ENCODE data around the gene TEAD1.

The TEAD1 gene

GRCh38 chr11:12784445-12784844 lies 110.2 kb downstream of the TEAD1 start:
- Histone ChIP-seq H3K9me3 (replicated peaks in 1 of 11) (no peaks in the 10 kb centered on the region), H4K20me1 (no peaks in the 10 kb centered on the region), H3K4me1 (no peaks in the 10 kb centered on the region), H3K27ac (no peak overlapping the region), H3K36me3 (no peaks in the 10 kb centered on the region), H3K9ac (no peak overlapping the region), H3K4me3 (no peak overlapping the region), H3K27me3 (no peaks in the 10 kb centered on the region; a peak in 1 of 22 replicates), H3K4me2 (no peak overlapping the region)
- no peak for TF ChIP-seq Cebpa-rat (IDR thresholded peaks at IDR 0.05)

DNA sequence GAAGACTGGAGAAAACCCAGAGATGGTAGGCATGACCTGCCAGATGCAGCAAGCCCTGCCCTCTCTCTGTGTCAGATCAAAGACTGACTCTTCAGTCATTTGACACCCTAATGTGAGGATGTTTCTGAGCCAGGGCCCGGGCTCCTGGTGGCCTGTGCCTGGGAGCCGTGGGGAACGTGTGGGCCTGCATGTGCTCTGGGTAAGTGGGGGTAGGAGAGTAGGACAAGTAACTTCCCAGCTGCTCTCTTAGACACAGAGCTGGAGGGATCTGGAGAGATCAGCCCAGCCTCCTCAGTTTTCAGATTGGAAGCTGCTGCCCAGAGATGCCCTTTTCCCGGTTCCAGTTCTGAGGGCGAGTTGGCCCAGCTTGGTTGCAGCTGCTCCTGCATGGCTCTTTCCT lies 110.8 kb downstream of the TEAD1 start:
- no peak for TF ChIP-seq Cebpa-rat (IDR thresholded peaks at IDR 0.05)
- H3K4me1 ChIP-seq: no peaks in the 10 kb centered on the region

DNA sequence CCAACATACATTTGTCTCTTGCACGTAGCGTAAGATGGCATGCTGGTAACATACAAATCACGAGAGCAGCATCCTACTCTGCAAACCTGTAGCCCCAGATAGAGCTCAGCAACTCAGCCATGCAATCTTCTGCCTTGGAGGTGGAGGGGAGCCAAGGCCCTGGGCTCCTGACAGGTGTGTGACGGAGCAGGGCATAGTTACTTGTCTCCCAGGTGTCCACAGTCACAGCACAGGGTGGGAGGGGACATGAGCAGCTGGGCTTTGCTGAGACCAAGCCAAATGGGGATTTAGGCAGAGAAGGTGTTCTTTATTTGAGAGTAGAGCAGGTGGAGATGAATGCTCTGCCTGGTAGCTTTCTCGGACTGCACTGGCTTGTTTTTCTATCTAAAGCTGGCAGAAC lies 111.7 kb downstream of the TEAD1 start:
- no peaks in the 10 kb centered on the region for H3K4me1 ChIP-seq
- H3K27ac ChIP-seq: no peak overlapping the region
- H3K4me3 ChIP-seq: no peak overlapping the region
- H3K9me3 ChIP-seq (replicated peaks in 1 of 11): 0 out of 22 replicates have a peak, but pooled peaks cover 0 to 2% (median 0%) of the 10 kb centered on the region in 11 experiments
- no peak for TF ChIP-seq Cebpa-rat (IDR thresholded peaks at IDR 0.05)
- H4K20me1 ChIP-seq: no peaks in the 10 kb centered on the region
- no peak overlapping the region for H3K9ac ChIP-seq
- H3K36me3 ChIP-seq: no peaks in the 10 kb centered on the region
- H3K4me2 ChIP-seq: no peak overlapping the region
- no peaks in the 10 kb centered on the region; a peak in 1 of 22 replicates for H3K27me3 ChIP-seq

More for the DNA sequence above, 110.8 kb downstream of the TEAD1 start:
- no peaks in the 10 kb centered on the region; a peak in 1 of 22 replicates for H3K27me3 ChIP-seq
- no peaks in the 10 kb centered on the region for H3K36me3 ChIP-seq
- H3K4me2 ChIP-seq: no peak overlapping the region
- H4K20me1 ChIP-seq: no peaks in the 10 kb centered on the region
- H3K9ac ChIP-seq: no peak overlapping the region
- no peak overlapping the region for H3K27ac ChIP-seq
- no peak overlapping the region for H3K4me3 ChIP-seq
- no peaks in the 10 kb centered on the region for H3K9me3 ChIP-seq (replicated peaks in 1 of 11)

- no peaks in the 10 kb centered on the region for H4K20me1 ChIP-seq
- H3K4me1 ChIP-seq: no peaks in the 10 kb centered on the region
- H3K4me2 ChIP-seq: no peak overlapping the region
- no peak overlapping the region for H3K9ac ChIP-seq
- no peak overlapping the region for H3K4me3 ChIP-seq
- H3K27ac ChIP-seq: no peak overlapping the region
- H3K36me3 ChIP-seq: no peaks in the 10 kb centered on the region
- H3K9me3 ChIP-seq (replicated peaks in 1 of 11): 0 out of 22 replicates have a peak, but pooled peaks cover 0 to 3% (median 0%) of the 10 kb centered on the region in 11 experiments
- no peak for TF ChIP-seq Cebpa-rat (IDR thresholded peaks at IDR 0.05)
- no peaks in the 10 kb centered on the region; a peak in 1 of 22 replicates for H3K27me3 ChIP-seq
Measured at GRCh38 chr11:12786450-12786849, 112.2 kb downstream of the TEAD1 start.

DNA sequence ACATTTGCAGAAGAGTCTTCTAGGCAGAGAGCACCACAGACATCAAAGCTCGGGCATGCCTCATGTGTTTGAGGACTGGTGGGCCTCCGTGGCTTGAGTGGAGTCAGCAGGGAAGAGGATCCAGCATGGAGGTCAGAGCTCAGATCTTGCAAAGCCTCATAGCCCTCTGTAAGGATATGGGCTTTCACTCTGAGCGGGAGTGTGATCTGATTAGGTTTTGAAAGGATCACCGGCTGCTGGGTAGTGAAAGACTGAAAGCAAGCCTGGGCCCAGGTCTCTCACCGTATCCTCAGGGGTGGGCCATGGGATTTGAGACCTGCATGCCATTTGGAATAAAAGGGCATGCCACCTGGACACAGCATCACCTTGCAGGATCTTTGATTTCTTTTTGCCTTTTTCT lies 112.7 kb downstream of the TEAD1 start:
- no peak overlapping the region for H3K4me2 ChIP-seq
- H3K9me3 ChIP-seq (replicated peaks in 1 of 11): 0 out of 22 replicates have a peak, but pooled peaks cover 0 to 3% (median 0%) of the 10 kb centered on the region in 11 experiments
- no peaks in the 10 kb centered on the region; a peak in 1 of 22 replicates for H3K27me3 ChIP-seq
- H3K4me3 ChIP-seq: no peak overlapping the region
- H3K27ac ChIP-seq: no peak overlapping the region
- TF ChIP-seq Cebpa-rat (IDR thresholded peaks at IDR 0.05): no peak
- H3K36me3 ChIP-seq: no peaks in the 10 kb centered on the region
- no peaks in the 10 kb centered on the region for H4K20me1 ChIP-seq
- no peak overlapping the region for H3K9ac ChIP-seq
- H3K4me1 ChIP-seq: no peaks in the 10 kb centered on the region

- H3K4me3 ChIP-seq: no peak overlapping the region
- H3K9me3 ChIP-seq (replicated peaks in 1 of 11): 0 out of 22 replicates have a peak, but pooled peaks cover 0 to 3% (median 0%) of the 10 kb centered on the region in 11 experiments
- H3K36me3 ChIP-seq: no peaks in the 10 kb centered on the region
- no peaks in the 10 kb centered on the region for H3K4me1 ChIP-seq
- H3K27me3 ChIP-seq: no peaks in the 10 kb centered on the region; a peak in 1 of 22 replicates
- H3K27ac ChIP-seq: no peak overlapping the region
- no peak overlapping the region for H3K9ac ChIP-seq
- TF ChIP-seq Cebpa-rat (IDR thresholded peaks at IDR 0.05): no peak
- no peak overlapping the region for H3K4me2 ChIP-seq
- no peaks in the 10 kb centered on the region for H4K20me1 ChIP-seq
Measured at GRCh38 chr11:12787847-12788246, 113.6 kb downstream of the TEAD1 start.

- no peaks in the 10 kb centered on the region for H3K4me1 ChIP-seq
- TF ChIP-seq Cebpa-rat (IDR thresholded peaks at IDR 0.05): no peak
- H3K4me2 ChIP-seq: no peak overlapping the region
- no peak overlapping the region for H3K27ac ChIP-seq
- no peaks in the 10 kb centered on the region for H4K20me1 ChIP-seq
- H3K9ac ChIP-seq: no peak overlapping the region
- H3K4me3 ChIP-seq: no peak overlapping the region
- no peaks in the 10 kb centered on the region; a peak in 1 of 22 replicates for H3K27me3 ChIP-seq
- 0 out of 22 replicates have a peak, but pooled peaks cover 0 to 3% (median 0%) of the 10 kb centered on the region in 11 experiments for H3K9me3 ChIP-seq (replicated peaks in 1 of 11)
- no peaks in the 10 kb centered on the region for H3K36me3 ChIP-seq
Measured at GRCh38 chr11:12789054-12789453, 114.8 kb downstream of the TEAD1 start.

DNA sequence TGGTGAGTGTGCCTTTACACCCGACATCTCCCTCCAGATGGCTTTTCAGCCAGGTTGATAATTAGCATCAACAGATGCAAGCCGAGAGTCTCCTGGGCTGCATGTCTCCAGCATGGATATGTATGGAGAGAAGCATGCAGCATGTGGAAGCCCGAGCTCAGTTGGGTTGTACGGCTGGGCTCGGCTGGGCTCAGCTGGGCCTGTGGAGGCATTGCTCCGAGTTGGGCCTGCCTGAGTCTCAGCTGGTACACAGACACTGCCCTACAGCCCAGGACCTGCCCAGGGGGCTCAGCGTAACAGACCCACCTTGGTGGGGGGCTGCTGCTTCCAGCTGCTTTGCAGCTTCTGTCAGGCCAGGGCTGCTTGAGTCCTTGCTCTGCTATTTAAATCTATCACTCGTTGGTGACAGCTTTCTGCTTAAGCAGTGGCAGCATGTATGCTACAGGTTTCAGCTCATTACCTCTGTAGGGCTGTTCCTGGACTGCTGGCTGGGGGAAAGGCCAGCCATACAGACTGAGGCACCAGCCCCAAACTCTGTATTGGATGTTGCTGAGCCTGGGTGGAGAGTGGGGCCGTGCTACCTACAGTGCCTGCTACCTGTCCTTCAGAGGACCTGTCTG lies 115.5 kb downstream of the TEAD1 start:
- Histone ChIP-seq H3K27me3 (no peaks in the 10 kb centered on the region; a peak in 1 of 22 replicates), H3K27ac (no peak overlapping the region), H3K36me3 (no peaks in the 10 kb centered on the region), H3K4me3 (no peak overlapping the region), H4K20me1 (no peaks in the 10 kb centered on the region), H3K9ac (no peak overlapping the region), H3K4me2 (no peak overlapping the region), H3K9me3 (replicated peaks in 1 of 11) (0 out of 22 replicates have a peak, but pooled peaks cover 0 to 3% (median 0%) of the 10 kb centered on the region in 11 experiments), H3K4me1 (no peaks in the 10 kb centered on the region)
- no peak for TF ChIP-seq Cebpa-rat (IDR thresholded peaks at IDR 0.05)

DNA sequence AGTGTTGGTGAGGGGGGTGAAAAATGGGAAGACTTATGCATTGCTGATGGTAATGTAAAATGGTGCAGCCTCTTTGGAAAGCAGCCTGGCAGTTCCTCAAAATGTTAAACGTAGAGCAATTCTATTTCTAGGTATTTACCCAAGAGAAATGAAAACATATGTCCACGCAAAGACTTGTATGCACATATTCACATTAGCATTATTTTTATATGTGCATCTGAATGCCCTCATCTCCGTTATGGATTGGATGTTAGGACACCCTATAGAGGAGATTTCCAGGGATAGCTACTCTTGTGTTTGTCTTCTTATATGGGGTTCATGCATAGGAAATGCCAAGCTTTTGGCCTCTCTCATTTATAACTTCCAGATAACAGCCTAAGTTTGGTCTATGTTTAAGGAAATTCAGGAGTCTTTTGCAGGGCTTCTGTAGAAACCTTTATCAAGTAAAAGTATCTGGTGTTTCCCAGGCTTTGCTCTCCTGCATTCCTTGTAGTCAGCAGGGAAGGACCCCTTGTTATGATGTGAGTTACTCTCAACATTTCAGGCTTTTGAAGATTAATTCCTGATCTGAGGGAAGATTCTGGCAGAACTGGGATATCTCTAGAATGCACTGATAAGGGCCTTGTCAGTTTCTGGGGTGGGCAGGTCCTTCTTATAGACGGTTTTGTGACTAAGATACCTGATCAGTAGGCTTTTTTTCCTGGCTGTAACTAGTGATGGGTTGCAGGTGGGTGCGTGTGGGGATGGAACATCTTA lies 116.8 kb downstream of the TEAD1 start:
- no peak overlapping the region for H3K4me3 ChIP-seq
- no peak overlapping the region for H3K4me2 ChIP-seq
- H3K27ac ChIP-seq: no peak overlapping the region
- TF ChIP-seq Cebpa-rat (IDR thresholded peaks at IDR 0.05): no peak
- no peaks in the 10 kb centered on the region for H3K36me3 ChIP-seq
- no peaks in the 10 kb centered on the region for H3K4me1 ChIP-seq
- H3K27me3 ChIP-seq: no peaks in the 10 kb centered on the region
- no peaks in the 10 kb centered on the region for H4K20me1 ChIP-seq
- H3K9ac ChIP-seq: no peak overlapping the region
- 0 out of 22 replicates have a peak, but pooled peaks cover 0 to 3% (median 0%) of the 10 kb centered on the region in 11 experiments for H3K9me3 ChIP-seq (replicated peaks in 1 of 11)
